Measurements from ENCODE around the gene C10orf90.
"Not testable (repeated sequence)": the region's sequence is repeated elsewhere in the genome, so short reads cannot be mapped to it uniquely, and the experiment has no call there.

The C10orf90 gene

DNA sequence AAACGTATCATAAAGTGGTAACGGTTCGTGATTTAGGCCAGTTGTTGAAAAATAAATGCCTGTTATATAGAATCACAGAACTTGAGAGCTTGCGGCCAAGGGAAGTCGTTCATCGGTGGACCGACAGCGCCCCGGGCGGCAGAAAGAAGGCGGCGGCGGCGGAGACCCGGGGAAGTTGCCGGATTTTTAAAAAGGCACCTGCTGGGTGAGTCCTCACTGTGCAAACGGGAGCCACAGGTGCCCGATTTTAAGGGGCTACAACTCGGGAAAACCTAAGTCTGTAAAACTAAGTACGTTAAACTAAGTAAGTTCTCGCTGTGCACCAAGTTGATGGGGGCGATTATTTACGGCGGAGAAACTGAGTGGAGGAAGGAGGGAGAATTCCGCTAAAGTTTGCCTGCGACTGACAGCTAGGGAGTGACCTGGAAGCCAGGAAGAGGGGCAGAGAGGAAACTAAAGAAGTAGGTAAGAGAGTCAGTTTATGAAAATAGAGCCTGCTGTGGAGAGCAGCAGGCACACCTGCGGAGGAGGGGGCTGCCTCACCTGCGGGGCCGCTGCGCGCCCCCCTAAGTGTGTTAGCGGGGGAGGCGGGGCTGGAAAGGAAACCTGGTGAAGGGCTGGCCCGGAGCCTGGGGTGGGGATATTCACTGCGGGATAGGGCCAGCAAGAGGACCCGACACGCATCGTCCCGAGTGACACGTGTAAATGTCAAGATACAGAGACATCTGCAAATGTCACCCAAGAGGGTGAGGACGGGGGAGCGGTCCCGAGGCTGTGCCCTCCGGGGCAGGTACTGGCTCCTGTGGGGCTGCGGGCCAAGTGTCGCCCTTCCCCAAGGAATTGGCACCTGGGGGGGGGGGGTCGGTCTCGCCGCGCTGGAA is 283.2 kb downstream of the C10orf90 start:
- DNase-seq: peak; percentile 34

DNA sequence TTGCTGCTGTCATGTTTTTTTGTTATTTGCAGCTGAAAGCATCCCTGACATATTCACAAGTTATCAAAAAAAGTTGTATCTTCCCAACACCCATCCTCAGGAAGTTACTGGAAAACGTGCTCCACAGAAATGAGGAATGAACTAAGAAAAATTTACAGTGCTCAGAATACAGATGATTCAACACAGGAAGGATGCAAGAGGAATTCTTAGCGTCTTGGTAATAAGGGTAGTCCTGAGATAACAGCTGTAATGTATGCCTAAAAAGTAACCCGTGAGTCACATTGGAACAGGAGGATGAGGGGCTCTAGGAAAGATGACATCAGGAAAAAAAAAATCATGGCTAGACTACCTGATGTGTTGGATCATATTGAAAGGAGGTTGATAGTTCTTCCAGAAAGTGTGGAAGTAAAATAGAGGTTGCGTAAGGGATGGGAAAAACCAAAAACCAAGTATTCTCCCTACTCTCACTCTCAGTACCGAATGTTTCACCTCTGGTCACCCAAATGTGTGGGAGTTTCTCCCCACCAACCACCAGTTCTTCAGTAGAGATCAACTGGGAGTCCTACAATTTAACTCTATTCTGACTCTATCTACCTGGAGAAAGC is 286.1 kb downstream of the C10orf90 start:
- DNase-seq: no peak

DNA sequence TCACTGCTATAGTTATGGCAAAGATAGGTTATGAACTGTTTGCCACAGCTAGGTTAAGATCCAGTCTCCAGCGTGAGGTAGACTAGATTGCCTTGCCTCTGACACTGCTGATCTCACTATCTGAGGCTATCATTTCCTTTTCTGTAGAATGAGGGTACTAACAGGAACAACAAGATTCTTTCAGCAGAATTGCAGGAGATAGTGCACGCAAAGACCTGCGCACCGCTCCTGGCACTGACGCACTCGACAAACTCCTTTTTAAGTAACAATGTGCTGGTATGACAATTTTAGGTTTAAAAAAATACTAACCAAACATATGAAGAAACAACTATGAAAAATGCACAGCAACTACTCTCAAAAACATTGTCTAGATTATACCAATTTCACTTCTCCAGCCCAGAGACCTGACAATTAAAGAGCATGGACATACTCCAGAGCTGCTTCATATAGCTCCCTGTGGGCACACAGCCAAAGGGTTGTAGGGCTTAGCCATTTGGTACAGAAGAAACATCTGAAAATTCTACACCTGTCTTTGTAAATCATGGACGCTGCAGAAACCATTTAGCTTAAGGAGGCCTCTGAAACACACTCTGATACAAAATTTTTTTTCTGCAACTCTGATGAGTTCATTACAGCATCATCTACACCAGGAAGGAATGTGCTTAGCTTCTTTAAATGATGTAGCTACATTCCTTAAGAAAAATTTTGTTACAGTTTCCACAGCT is 290.0 kb downstream of the C10orf90 start:
- no peak for DNase-seq

DNA sequence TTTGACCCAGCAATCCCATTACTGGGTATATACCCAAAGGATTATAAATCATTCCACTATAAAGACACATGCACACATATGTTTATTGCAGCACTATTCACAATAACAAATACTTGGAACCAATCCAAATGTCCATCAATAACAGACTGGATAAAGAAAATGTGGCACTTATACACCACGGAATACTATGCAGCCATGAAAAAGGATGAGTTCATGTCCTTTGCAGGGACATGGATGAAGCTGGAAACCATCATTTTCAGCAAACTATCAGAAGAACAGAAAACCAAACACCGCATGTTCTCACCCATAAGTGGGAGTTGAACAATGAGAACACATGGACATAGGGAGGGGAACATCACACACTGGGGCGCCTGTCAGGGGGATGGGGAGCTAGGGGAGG is 291.3 kb downstream of the C10orf90 start:
- DNase-seq: not testable (repeated sequence)

DNA sequence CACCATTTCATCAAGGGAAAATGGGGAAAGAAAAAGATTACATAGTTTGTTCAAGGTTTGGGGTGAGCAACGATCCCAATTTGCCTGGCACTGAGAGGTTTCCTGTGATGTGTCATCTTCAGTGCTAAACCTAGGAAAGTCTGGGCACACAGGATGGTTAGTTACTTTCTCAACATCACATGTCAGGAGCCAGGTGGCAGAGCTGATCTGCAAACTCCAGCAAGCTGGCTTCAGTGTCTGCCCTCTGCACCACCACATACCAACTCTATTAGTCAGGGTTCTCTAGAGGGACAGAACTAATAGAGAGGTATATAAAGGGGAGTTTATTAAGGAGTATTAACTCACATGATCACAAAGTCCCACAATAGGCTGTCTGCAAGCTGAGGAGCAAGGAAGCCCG is 293.5 kb downstream of the C10orf90 start:
- DNase-seq: no peak

DNA sequence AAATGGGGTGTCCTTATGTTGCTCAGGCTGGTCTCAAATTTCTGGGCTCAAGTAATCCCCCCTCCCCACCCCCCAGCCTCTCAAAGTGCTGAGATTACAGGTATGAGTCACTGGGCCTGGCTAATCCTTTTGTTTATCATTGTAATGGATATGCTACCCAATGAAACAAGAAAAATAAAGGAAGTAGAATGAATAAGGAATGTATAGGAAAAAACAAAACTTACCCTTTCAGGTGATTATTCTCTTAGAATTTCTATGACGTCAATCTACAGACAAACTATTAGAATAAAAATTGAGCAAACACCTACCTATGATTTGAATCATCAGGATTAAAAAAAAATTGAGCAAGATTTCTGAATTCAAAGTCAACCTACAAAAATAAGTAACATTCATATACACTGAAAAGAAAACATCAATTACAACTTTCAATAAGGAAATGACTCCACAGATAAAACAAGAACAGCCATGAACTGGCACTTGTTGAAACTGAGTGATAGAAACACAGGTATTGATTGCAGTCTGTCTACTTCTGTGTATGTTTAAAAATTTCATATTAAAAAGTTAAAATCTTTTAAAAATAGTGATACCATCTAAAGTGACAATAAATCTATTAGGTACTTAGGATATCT is 294.5 kb downstream of the C10orf90 start:
- no peak for DNase-seq

DNA sequence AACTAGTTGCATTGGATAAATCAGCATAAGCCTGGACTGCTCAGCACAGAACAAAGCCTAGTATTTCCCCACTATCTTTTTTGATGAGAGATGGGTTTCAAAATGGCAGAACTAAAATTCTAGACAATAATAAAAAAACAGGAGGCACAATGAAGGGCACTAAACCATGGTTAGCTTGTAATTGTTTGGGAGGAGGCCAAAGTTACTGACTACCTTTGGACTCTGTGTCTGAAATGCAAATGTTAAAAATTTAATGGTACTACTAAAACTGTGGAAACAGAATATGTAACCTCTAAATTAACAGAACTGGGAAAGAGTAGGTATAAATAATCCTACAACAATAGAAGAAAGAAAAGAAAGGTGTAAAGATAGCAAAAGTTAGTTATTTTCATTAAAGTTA is 295.2 kb downstream of the C10orf90 start:
- DNase-seq: no peak
